Measurements from ENCODE around the gene SMIM21.

SMIM21 gene

DNA sequence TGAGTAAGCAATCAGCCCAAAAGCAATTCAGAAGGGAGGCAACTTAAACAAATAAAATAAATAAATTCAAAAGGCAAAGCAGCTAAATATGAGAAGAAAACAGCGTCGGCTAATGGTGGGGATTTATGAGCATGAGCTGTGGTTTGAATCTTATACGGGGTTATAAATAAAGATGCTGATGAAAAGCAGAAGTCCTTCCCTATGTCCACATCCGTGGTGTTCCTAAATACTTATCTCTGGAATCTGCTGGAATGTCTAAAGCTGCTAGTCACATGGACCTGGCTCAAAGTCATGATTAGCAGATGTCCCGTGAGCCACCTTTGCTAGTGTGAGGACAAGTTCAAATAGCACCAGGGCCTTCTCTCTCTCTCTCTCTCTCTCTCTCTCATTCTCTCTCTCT is 33.8 kb downstream of the SMIM21 start:
- H3K9me3 ChIP-seq (ENCODE audit: control insufficient read depth, insufficient read depth, low read length) = no peaks in the 10 kb centered on the region
- no peaks in the 10 kb centered on the region for H3K27me3 ChIP-seq (ENCODE audit: control insufficient read depth, insufficient read depth, low read length)

DNA sequence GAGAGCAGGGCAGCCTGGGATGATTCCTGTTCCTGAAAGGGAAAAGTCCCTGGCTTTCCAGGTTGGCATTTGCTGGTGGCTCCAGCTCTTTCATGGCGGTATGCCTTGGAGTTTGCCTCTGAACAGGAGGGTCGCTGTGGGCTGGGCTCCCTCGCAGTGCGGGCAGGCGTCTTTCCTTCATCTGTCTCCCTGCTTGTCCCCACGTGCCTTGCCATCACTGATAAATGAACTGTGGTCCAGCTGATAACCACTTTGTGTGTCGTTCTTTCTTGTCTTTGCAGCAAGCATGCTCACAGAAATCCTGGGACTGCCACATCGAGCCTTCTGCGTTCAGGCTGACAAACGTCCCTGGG is 35.3 kb downstream of the SMIM21 start:
- no peak overlapping the region for H3K4me3 ChIP-seq (ENCODE audit: low read depth, low read length)
- no peak overlapping the region for H3K9ac ChIP-seq (ENCODE audit: low read depth, low read length)
- no peaks in the 10 kb centered on the region for H3K36me3 ChIP-seq (ENCODE audit: control insufficient read depth, insufficient read depth, low read length)
- H3K4me1 ChIP-seq (ENCODE audit: control insufficient read depth, insufficient read depth, low read length) = no peaks in the 10 kb centered on the region
- H3K9me3 ChIP-seq (ENCODE audit: control insufficient read depth, insufficient read depth, low read length) = no peaks in the 10 kb centered on the region
- H3K27me3 ChIP-seq (ENCODE audit: control insufficient read depth, insufficient read depth, low read length) = no peaks in the 10 kb centered on the region

More for the DNA sequence above, 33.8 kb downstream of the SMIM21 start:
- Histone ChIP-seq H3K4me3 (ENCODE audit: low read depth, low read length) (no peak overlapping the region), H3K9ac (ENCODE audit: low read depth, low read length) (no peak overlapping the region), H3K36me3 (ENCODE audit: control insufficient read depth, insufficient read depth, low read length) (no peaks in the 10 kb centered on the region), H3K4me1 (ENCODE audit: control insufficient read depth, insufficient read depth, low read length) (no peaks in the 10 kb centered on the region)

DNA sequence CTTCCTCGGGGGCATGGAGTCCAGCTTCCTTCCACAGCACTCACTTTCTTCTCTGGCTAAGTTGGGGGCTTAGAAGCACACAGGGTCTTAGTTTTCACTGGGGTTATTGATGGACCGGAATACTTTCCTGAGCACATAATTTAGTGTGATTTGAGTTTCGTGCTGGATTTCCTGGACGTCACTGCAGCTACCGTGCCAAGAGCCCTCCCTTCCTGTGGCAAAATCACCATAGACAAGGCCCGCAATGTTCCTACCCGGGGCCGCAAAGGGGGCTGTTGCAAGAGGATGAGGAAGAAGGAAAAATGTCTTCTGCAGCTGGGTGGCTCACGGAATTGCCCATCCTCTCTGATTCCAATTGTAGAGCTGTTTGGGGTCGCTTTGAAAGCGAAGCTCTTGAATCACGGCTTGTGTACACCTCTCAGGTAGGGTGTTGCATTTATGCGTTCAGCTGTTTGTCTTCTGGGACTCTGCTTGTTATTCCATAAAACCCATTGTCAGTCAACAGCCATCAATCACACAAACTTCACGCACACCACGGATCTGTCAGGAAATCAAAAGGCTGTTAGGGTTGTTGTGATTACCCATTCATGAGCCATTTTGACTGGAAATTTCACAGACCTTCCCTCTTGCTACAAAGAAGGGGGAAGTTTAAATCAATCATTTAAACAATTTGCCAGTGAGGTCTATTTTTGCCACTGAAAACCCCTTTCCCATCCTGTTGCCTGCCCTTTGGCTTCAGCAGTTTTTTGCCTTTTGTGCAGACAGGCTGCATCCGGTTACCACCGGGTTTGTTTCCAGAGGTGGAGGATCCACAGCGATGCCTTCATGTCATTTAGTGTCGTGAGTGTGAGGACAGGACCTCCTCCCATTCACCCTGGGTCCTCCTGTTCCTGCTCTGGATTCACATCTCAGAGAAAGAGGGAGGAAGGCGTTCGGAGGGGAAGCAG is 36.0 kb downstream of the SMIM21 start:
- no peak overlapping the region for H3K9ac ChIP-seq (ENCODE audit: low read depth, low read length)
- no peaks in the 10 kb centered on the region for H3K9me3 ChIP-seq (ENCODE audit: control insufficient read depth, insufficient read depth, low read length)
- H3K36me3 ChIP-seq (ENCODE audit: control insufficient read depth, insufficient read depth, low read length) = no peaks in the 10 kb centered on the region
- H3K4me3 ChIP-seq (ENCODE audit: low read depth, low read length) = no peak overlapping the region
- no peaks in the 10 kb centered on the region for H3K4me1 ChIP-seq (ENCODE audit: control insufficient read depth, insufficient read depth, low read length)
- H3K27me3 ChIP-seq (ENCODE audit: control insufficient read depth, insufficient read depth, low read length) = no peaks in the 10 kb centered on the region

DNA sequence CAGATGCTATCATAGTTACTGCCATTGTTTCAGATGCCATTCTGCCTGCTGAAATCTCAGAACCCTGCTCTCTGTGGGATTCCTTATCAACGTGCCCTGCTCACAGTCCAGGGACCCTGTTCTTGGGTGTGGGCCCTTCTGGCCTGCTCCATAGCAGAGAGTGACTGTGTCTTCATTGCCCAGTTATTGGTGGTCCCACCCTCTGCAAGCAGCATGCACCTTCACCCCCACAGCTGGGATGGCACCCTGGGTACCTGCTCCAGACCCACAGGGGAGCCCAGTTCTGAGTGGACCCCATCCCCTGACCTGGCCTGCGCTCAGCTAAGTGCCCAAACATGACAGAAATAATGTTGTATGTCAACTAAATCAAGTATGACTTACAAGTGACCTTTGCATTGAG is 36.6 kb downstream of the SMIM21 start:
- H3K36me3 ChIP-seq (ENCODE audit: control insufficient read depth, insufficient read depth, low read length) = no peaks in the 10 kb centered on the region
- no peak overlapping the region for H3K4me3 ChIP-seq (ENCODE audit: low read depth, low read length)
- no peaks in the 10 kb centered on the region for H3K27me3 ChIP-seq (ENCODE audit: control insufficient read depth, insufficient read depth, low read length)
- no peaks in the 10 kb centered on the region for H3K4me1 ChIP-seq (ENCODE audit: control insufficient read depth, insufficient read depth, low read length)
- H3K9me3 ChIP-seq (ENCODE audit: control insufficient read depth, insufficient read depth, low read length) = no peaks in the 10 kb centered on the region
- no peak overlapping the region for H3K9ac ChIP-seq (ENCODE audit: low read depth, low read length)

DNA sequence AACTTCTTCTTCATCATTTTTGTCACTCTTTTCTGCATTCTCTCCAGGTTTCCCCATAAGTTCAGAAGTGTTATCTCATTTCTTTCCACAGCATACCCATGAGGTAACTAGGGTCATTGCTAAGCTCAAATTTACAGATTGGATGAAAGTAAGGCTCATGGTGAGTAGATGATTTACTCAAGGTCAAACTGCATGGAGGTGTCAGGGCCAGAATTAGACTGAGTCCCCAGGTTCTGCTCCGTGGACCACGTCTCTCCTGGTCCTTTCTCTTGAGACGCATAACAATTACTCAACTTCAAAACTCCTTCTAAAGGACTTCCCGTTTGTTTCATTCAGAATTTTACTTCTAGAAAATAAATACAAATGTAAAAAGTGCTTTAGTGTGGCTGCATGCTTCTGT is 43.4 kb downstream of the SMIM21 start:
- no peak overlapping the region for H3K9ac ChIP-seq (ENCODE audit: low read depth, low read length)
- H3K4me1 ChIP-seq (ENCODE audit: control insufficient read depth, insufficient read depth, low read length) = no peaks in the 10 kb centered on the region
- H3K9me3 ChIP-seq (ENCODE audit: control insufficient read depth, insufficient read depth, low read length) = no peaks in the 10 kb centered on the region
- no peak overlapping the region for H3K4me3 ChIP-seq (ENCODE audit: low read depth, low read length)
- no peaks in the 10 kb centered on the region for H3K27me3 ChIP-seq (ENCODE audit: control insufficient read depth, insufficient read depth, low read length)
- H3K36me3 ChIP-seq (ENCODE audit: control insufficient read depth, insufficient read depth, low read length) = no peaks in the 10 kb centered on the region

DNA sequence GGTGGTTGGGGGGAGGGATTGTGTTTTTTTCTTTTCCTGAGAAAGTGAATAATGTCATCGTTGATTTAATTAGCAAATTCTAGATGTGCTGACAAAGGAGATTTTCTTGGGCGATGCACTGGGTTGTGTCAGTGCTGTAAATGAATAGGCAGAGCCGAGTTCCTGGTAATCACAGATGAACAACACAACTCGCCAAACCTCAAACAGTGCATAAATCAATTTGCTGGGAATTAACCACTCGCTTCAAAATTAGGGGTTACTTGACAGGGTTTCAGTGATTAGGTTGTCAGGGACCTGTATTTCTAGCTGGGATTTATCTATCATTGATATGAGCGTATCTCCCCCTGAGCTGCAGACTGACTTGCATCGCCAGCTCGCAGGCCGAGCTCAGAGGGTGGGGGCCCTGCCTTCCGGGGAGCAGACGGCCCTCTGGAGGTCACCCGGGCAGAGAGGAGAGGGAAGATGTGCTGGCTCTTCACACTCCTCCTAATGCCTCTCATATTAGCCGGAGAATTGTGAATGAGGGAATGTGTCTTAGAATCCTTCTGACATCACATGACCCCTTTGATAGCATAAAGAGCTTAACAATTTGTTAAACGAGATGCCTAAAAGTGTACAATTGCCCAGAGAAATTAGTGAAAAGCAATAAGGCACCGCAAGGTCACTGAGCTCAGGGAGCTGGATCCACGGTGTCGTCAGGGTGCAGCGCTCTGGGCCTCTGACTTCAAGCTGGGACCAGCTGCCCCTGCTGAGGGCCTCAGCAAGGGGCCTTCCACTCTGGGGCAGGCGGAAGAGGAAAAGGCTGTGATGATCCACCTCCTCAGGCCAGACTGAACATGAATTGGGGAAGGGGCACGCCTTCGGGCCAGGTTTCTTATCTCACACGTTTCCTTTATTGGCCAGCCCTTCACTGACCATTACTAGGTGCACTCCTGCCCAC is 48.9 kb downstream of the SMIM21 start:
- Histone ChIP-seq H3K9me3 (ENCODE audit: control insufficient read depth, insufficient read depth, low read length) (no peaks in the 10 kb centered on the region), H3K9ac (ENCODE audit: low read depth, low read length) (no peak overlapping the region), H3K4me1 (ENCODE audit: control insufficient read depth, insufficient read depth, low read length) (no peaks in the 10 kb centered on the region), H3K27me3 (ENCODE audit: control insufficient read depth, insufficient read depth, low read length) (no peaks in the 10 kb centered on the region), H3K4me3 (ENCODE audit: low read depth, low read length) (no peak overlapping the region), H3K36me3 (ENCODE audit: control insufficient read depth, insufficient read depth, low read length) (no peaks in the 10 kb centered on the region)

DNA sequence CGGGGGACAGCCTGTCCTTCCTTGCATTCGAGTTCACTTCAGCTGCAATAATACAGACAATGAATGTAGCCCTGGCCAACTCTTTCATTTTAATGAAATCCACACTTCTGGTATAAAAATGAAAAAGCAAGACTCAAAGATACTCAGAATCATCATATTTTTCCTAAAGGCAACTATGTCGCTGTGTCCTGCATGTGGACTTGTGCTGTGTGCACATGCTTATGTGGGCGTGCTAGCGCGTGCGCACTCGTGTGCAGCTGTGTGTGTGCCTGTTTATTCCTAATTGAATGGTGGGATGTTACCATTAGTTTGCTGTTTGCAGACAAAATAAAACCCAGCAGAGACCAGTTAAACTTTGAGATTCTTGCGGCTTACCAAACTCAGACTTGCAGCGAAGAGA is 49.6 kb downstream of the SMIM21 start:
- Histone ChIP-seq H3K36me3 (ENCODE audit: control insufficient read depth, insufficient read depth, low read length) (no peaks in the 10 kb centered on the region), H3K9ac (ENCODE audit: low read depth, low read length) (no peak overlapping the region), H3K27me3 (ENCODE audit: control insufficient read depth, insufficient read depth, low read length) (no peaks in the 10 kb centered on the region), H3K4me3 (ENCODE audit: low read depth, low read length) (no peak overlapping the region), H3K4me1 (ENCODE audit: control insufficient read depth, insufficient read depth, low read length) (no peaks in the 10 kb centered on the region), H3K9me3 (ENCODE audit: control insufficient read depth, insufficient read depth, low read length) (no peaks in the 10 kb centered on the region)

DNA sequence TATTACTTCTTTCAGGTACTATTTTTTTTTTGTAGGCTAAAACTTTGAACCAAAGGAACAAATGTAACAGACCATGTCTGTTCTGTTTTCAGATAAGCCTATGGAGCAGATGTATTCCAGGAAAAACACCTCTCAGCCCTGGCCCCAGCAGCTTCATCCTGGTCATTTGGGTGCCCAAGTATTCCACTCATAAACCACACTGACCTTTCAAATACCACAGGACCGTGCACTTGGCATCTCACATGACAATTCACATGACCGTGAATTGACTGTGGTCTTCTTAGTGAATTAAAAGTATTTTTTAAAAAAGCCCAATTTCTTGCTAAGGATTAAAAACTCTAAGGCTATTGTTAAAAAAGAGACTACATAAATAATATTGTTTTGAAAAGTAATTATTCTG is 50.2 kb downstream of the SMIM21 start:
- no peaks in the 10 kb centered on the region for H3K27me3 ChIP-seq (ENCODE audit: control insufficient read depth, insufficient read depth, low read length)
- H3K36me3 ChIP-seq (ENCODE audit: control insufficient read depth, insufficient read depth, low read length) = no peaks in the 10 kb centered on the region
- H3K4me3 ChIP-seq (ENCODE audit: low read depth, low read length) = no peak overlapping the region
- no peaks in the 10 kb centered on the region for H3K9me3 ChIP-seq (ENCODE audit: control insufficient read depth, insufficient read depth, low read length)
- H3K4me1 ChIP-seq (ENCODE audit: control insufficient read depth, insufficient read depth, low read length) = no peaks in the 10 kb centered on the region
- no peak overlapping the region for H3K9ac ChIP-seq (ENCODE audit: low read depth, low read length)

DNA sequence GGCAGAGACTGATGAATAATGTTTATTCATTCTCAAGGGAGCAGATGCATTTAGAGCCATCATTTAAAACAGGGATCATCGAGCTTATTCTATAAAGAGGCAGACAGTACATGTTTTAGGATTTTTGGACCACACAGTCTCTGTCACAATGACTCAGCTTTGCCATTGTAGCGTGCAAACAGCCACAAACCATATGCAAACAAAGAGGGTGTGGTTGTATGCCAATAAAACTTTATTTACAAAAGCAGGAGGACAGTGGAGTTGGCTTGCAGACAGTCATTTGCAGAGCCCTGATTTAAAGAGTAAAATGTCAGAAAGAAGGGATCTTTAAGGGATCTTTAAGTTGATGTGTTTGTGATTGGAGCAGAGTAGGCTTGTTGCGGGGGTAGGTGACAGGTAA is 51.5 kb downstream of the SMIM21 start:
- H3K9ac ChIP-seq (ENCODE audit: low read depth, low read length) = no peak overlapping the region
- H3K4me3 ChIP-seq (ENCODE audit: low read depth, low read length) = no peak overlapping the region
- no peaks in the 10 kb centered on the region for H3K9me3 ChIP-seq (ENCODE audit: control insufficient read depth, insufficient read depth, low read length)
- no peaks in the 10 kb centered on the region for H3K4me1 ChIP-seq (ENCODE audit: control insufficient read depth, insufficient read depth, low read length)
- H3K27me3 ChIP-seq (ENCODE audit: control insufficient read depth, insufficient read depth, low read length) = no peaks in the 10 kb centered on the region
- no peaks in the 10 kb centered on the region for H3K36me3 ChIP-seq (ENCODE audit: control insufficient read depth, insufficient read depth, low read length)

DNA sequence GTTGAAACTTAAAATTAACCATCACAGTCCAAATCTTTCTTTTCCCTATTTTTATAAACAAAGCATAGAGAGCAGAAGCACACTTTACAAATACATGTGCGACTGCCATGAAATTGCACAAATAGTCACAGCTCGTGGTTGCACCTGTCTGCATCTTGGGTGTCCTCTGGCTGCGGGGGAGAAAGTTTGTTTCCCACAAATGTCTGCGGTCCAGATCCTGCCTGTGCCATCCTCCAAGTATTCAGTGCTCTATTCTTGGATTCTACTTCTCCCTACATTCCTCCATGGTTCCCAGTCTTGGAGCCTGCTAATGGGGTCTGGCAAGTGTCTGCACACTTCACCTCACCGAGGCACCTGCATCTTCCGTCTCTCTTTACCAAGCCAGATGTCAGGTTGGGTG is 52.2 kb downstream of the SMIM21 start:
- Histone ChIP-seq H3K9ac (ENCODE audit: low read depth, low read length) (no peak overlapping the region), H3K4me1 (ENCODE audit: control insufficient read depth, insufficient read depth, low read length) (no peaks in the 10 kb centered on the region), H3K9me3 (ENCODE audit: control insufficient read depth, insufficient read depth, low read length) (no peaks in the 10 kb centered on the region), H3K4me3 (ENCODE audit: low read depth, low read length) (no peak overlapping the region), H3K36me3 (ENCODE audit: control insufficient read depth, insufficient read depth, low read length) (no peaks in the 10 kb centered on the region), H3K27me3 (ENCODE audit: control insufficient read depth, insufficient read depth, low read length) (no peaks in the 10 kb centered on the region)

DNA sequence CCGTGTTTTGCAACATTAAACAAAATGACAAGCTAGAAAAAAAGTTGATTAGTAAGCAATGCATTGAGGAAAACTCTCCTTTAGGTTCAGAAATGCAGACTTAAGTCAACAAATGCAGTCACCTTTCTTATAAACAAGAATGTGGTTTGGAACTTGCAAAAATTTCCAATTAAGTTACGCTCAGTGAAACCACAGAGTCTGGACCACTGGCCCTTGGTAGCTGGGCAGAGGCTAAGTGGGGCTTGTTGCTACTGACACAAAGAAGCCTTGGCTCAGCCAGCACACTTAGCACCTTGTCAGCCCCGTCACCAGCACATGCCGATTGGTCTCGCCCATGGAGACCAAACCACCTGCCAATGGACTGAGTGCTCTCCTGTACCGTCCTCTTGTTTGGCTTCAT is 53.0 kb downstream of the SMIM21 start:
- Histone ChIP-seq H3K36me3 (ENCODE audit: control insufficient read depth, insufficient read depth, low read length) (no peaks in the 10 kb centered on the region), H3K4me3 (ENCODE audit: low read depth, low read length) (no peak overlapping the region), H3K4me1 (ENCODE audit: control insufficient read depth, insufficient read depth, low read length) (no peaks in the 10 kb centered on the region), H3K9ac (ENCODE audit: low read depth, low read length) (no peak overlapping the region), H3K27me3 (ENCODE audit: control insufficient read depth, insufficient read depth, low read length) (no peaks in the 10 kb centered on the region), H3K9me3 (ENCODE audit: control insufficient read depth, insufficient read depth, low read length) (no peaks in the 10 kb centered on the region)

Measured in iPS-15b (cell line).